GM15510 (cell line): Measurements from ENCODE around the gene SLC16A5.

Experiments used
- POLR2A ChIP-seq: IDR thresholded peaks from 3 replicates; pipeline ENCODE4 v1.6.1; 2011; ENCODE audit warnings: borderline replicate concordance; ENCODE audit not compliant: insufficient read length; ENCODE audit errors: extremely low read depth

Gene SLC16A5

GRCh38 chr17:75087558-75088453, at the start of gene SLC16A5:
Gene SLC16A5 (plus strand): TSS chr17:75087954. CDS start chr17:75093637, 5,683 bp downstream.
- peak; percentile 44 for TF ChIP-seq POLR2A

DNA sequence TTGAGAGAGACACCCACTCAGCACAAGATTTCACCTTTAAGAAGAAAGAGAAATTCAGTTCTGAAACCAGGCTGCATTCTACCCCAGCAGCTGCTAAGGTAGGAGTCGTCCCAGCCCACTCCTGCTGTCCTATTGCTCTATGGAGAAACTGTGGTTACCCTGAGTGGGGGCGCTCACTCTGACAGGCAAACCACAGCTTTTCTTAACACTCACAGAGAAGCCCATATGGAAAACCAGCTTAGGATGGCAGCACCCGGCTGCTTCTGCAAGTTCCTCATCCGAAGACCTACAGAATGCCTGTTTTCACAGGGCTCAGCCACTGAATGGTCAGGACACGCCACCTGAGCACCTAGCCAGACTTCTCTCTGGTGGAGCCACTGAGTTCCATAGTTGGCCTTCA, 48.5 kb upstream of the SLC16A5 start:
- no peak for TF ChIP-seq POLR2A

- TF ChIP-seq POLR2A: no peak
Observed at GRCh38 chr17:75041656-75042280, 46.0 kb upstream of the SLC16A5 start.

DNA sequence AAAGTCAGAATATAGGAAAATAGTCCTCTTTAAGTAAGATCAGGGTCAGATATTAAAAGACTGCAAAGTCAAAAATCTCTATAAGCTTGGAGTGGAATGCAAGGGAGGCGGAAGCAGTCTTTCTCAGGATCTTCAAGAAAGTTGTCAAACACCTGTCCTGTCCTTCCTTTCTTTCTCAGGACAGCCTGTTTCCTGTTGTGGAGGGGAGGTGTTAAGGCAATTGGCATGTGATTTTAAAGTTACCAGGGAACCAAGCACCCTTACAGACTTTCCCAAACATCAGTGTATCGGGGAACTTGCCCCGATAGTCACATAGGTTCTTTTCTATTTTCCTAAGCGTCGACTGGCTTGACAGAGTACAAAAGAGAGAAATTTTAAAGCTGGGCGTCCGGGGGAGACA, 43.0 kb upstream of the SLC16A5 start:
- no peak for TF ChIP-seq POLR2A

DNA sequence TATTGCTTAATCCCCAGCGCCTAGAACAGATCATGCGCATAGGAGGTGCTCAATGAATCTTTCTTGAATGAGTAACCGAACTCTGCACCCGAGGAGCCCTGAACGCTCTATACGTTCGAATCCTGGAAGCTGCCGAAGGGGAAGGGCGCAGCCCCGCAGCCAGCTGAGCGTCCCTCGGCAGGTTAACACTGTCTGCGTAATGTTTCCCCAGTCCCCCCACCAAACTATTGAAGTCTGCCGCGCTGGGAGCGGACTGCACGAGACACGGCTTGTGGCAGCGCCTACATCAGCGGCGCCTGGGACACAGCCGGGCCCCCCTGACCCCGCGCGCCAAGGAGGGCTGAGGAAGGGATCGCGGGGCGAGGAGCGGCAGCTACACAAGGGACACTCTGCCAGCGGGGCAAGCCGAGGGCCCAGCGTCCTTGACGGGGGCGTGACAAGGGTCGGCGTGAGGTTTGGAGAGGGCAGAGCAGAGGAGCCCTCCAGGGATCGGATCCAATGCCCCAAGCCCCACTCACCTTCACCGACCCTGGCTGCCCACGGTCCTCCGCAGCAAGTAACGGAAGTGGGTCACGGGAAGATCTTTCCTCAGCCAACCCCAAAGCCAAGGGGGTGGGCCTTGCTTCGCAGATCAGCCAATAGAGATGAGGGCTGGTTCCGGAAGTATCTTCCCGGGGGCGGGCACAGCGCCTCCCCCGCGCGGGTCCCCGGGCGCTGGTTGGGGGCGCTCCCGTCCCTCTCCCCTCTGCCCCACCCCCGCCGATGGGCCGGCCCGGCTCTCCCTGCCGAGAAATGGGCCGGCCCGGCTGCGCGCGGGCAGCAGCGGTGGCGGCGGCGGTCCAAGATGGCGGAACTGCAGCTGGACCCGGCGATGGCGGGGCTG, 41.1 kb upstream of the SLC16A5 start, which contains the start of the genes ATP5PD and KCTD2:
TSS of gene ATP5PD (minus strand) at position 563 of the 883 bp plus-strand sequence. CDS start 4,319 bp downstream, outside the sequence.
TSS of gene KCTD2 (plus strand) at position 819 of the 883 bp plus-strand sequence. CDS start at position 845, 26 bp downstream.
- TF ChIP-seq POLR2A: peak; percentile 91

DNA sequence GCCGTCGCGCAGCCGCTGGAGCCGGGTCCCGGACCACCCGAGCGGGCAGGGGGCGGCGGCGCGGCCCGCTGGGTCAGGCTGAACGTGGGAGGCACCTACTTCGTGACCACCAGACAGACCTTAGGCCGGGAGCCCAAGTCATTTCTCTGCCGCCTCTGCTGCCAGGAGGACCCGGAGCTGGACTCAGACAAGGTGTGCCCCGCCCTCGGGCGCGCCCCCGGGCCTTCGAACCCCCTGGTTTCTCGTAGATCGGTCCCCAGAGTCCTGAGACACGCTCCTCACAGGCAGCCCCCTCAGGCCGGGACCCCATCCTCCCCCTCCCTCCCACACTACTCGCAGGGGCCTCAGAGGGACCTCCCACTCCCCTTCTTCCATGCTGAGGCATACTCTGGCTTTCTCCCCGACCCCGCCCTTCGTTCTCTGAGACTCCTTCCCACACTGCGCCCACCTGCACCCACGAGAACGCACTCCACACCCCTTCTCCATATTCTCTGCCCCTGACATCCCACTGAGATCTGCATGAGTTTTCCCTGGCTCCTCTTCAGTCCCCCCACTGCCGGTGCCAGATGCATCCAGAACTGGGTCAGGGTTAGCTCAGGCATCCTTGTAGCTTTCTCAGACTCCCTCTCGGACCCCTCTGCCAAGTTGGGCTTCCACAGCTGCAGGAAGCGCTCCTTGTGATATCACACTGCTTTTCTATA, 40.2 kb upstream of the SLC16A5 start:
- TF ChIP-seq POLR2A: no peak

- TF ChIP-seq POLR2A: no peak
Observed at GRCh38 chr17:75048249-75048878, 39.4 kb upstream of the SLC16A5 start.

DNA sequence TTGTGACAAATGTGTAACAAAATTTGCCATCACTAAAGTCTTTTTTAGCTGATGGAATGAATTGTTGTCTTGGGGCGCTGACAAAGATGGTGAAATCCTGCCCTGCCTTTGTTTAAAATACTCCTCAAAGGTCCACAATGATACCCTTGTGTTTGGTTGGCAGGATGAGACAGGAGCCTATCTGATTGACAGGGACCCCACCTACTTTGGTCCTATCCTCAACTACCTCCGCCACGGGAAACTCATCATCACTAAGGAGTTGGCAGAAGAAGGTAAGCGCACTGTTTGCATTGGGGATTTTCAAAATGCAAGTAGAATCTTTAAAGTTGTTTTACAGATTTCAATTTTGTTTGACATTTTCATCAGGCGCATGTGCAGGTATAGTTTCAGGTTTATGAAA, 38.7 kb upstream of the SLC16A5 start:
- no peak for TF ChIP-seq POLR2A

GRCh38 chr17:75049706-75050105, 38.0 kb upstream of the SLC16A5 start:
- TF ChIP-seq POLR2A: no peak

- no peak for TF ChIP-seq POLR2A
Observed at GRCh38 chr17:75051941-75052340, 35.8 kb upstream of the SLC16A5 start.

GRCh38 chr17:75059369-75060345, 28.1 kb upstream of the SLC16A5 start:
- no peak for TF ChIP-seq POLR2A

DNA sequence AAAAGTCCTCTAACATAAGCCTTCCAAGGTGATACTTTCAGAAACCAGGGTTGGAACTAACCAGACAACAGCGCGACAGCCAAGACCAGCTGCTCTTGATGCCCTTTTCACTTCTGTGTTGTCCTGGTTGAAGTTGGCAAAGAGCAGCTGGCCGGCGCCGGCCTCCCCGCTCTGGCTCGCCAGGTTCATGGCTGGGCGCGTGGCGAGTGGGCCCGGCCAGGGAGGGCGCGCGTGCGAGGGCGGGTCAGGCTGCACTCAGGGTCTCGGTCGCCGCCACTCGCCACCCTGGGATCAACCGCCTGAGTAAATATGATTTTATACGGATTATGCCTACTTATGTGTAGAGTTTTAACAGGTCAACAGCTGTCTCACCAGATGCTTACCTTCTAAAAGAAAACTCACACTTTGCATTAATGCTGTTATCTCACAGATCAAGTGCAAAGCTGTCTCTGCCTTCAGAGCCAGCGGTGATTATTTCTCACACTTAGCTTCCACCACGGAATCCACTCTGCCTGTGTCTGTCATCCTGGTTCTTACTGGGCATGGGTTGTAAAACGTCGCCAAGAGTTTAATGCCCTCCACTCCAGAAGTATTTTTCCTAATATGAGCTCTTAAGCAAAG, 27.2 kb upstream of the SLC16A5 start:
- TF ChIP-seq POLR2A: no peak
